Measurements from ENCODE around the gene GCN1.

- no peak for TF ChIP-seq POLR2A (IDR thresholded peaks at IDR 0.05)
- no peak for TF ChIP-seq CTCF (IDR thresholded peaks at IDR 0.05)
Measured at GRCh38 chr12:120132863-120133385, 61.6 kb downstream of the GCN1 start.
